ENCODE data around the gene FAM107B. TPM values are rescaled to one million over a fixed set of nuclear protein-coding genes. Genes with fewer than 3 reads are reported as not detected.

FAM107B gene
- total RNA-seq, 1 experiment from 2014 or later, result 18.2 TPM

DNA sequence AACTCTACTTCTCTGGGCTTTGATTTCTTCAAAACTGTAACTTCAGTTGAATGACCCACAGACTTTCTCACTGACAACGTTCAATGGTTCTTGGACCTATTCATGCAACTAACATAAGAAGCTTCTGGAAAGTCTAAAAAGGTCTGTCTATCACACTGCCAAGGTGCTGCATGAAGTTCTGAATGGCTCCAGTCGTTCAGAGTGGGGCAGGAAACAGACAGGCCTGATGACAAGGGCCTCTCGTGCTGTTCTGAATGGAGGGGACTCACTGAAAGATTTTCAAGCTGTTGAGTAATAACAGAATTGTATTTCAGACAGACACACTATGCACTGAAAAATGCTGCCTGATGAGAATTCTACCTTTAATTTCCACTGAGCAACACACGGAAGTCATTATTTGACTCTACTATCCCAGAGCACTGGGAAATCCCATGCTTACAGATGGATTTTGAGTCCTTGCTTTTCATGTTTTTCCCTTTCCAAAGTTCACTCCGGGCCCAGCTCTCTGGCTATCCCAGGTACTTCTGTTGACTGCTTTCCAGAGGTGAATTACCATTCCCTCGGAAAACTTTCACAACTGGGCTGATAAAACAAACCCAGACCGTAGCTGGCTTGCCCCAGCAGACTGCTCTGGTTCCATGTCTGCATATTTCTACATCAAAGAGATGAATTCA, 239.1 kb downstream of the FAM107B start:
- DNase-seq (ENCODE audit: low spot score), result no peak

- no peak for DNase-seq (ENCODE audit: low spot score)
Observed at GRCh38 chr10:14534152-14534551, 240.5 kb downstream of the FAM107B start.

GRCh38 chr10:14533295-14533694, 241.4 kb downstream of the FAM107B start:
- DNase-seq (ENCODE audit: low spot score), result no peak

DNA sequence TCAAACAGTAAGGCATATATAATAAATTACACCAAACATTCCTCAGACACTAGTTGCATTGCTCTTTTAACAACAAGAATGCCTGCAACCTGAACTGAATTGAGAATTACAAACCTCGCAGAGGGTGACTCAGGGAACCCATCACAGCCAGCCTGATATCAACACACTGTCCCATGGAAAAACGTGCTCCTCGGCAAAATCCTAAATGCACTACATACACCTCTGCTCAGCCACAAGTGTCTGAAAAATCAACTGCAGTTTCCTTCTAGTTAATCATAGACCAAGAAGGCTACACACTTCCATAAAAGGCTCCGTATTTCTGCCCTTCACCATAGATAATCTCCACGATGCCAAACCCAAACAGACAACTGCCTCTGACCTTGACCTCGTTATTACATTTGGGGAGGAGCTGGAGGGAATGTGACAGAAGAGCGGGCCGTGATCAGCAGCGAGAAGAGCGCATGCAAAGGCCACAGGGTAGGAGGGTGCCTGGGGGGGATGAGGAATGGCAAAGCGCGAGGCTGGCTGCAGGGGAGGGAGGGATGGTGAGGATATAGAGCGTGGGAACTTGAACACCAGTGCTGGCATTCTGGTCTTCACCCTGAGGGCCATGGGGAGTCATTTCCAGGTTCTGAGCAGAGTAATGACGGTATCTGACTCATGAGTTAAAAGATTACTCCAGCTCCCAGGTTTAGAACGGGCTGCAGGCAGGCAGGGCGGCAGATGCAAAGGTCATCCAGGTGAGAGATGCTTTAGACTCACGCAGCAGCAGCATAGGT, 242.0 kb downstream of the FAM107B start:
- DNase-seq (ENCODE audit: low spot score), result no peak

DNA sequence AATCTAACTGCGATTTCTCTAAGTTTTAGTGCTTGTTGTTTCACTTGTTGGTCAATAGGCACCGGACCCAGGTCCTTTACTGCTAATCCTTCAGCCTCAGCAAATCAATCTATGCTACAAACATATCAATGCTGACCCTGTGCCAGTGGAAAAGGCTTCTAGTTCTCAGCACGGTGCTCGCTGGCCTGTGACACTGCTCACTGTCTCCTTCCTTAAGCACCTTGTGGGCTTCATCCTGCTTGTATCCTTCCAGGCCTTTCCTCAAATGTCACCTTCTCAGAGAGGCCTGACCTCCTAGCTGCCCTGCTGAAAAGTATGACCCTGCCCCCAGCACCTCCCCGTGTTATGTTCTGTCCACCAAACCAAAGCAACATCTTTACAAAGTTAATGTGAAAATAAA, 242.7 kb downstream of the FAM107B start:
- DNase-seq (ENCODE audit: low spot score), result no peak

DNA sequence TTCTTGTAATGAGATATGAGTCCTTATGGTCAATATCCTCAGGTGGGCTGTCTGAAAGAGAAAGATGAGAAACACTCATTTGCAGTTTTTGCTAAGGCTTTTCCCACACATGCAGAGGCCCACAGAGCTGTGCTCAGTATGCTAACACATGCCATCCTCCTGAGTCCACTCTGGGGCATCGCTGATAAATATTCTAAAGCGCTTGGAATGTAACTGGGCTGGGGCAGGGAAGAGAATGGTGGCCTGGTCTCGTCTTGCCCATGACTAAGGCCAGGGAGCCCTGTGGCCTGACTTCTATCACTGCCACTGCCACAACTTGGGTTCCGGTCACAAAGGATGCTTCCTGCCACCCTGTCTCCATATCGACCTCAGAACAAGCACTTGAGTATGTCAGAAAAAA, 244.2 kb downstream of the FAM107B start:
- no peak for DNase-seq (ENCODE audit: low spot score)

- DNase-seq (ENCODE audit: low spot score), result no peak
Observed at GRCh38 chr10:14529351-14529750, 245.3 kb downstream of the FAM107B start.

DNA sequence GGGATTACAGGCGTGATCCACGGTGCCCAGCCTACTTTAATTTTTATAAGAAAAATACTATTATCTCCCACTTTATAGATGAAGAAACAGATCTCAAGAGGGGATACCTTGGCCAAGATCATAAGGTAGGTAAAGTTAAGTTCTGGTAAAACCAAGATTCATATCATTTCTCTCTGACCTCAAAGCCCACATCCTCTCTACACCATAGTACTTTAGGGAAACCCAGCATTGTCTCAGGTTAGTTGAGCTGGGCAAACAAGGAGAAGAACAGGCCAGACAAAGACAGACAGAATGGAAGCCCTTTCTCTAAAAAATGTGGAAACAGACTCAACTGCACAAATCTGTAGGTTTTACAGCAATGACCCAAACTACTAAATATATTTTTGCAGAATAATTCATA, 246.2 kb downstream of the FAM107B start:
- no peak for DNase-seq (ENCODE audit: low spot score)

DNA sequence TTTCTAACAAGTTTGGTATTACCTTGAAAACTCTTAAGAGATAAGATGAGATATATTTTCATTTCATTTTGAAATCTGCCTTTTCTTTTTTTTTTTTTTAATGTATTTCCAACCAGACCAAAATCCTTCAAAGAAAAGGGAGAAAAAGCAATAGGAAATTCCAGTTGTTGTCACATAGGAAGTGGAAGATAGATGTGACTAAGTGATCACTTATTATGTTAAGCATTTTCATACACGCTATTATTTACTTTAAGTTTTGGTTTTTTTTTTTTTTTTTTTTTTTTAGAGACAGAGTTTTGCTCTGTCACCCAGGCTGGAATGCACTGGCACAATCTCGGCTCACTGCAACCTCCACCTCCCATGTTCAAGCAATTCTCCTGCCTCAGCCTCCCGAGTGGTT, 246.8 kb downstream of the FAM107B start:
- no peak for DNase-seq (ENCODE audit: low spot score)

GRCh38 chr10:14527134-14527844, 247.4 kb downstream of the FAM107B start:
- no peak for DNase-seq (ENCODE audit: low spot score)

GRCh38 chr10:14526326-14526725, 248.4 kb downstream of the FAM107B start:
- DNase-seq (ENCODE audit: low spot score), result no peak

DNA sequence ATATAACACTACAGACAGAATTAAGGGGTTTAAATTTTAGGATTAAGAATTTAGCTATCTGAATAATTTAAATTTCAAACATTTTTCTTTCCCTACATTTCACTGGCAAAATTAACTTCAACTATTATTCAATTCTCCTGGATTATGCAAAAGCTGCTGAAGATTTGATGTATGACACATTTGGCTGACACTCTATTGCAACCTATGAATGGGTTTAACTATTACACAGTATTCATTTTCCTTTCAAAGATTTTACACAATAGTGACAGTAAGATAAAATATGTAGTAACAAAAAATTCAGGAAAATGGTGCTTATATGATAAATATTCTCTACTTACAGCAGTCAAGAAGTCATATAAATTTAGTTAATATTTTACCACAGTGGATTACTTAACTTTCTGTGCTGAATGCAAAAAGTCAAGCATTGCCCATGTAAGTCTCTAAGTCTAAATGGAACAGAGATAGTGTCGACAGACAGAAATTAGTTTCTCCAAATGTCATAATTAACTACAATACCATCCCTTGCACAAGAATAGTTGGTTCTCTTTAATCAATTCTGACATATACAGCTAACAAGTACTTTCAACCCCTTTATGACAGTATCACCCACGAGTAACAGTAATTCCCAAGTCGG, 249.9 kb downstream of the FAM107B start:
- DNase-seq (ENCODE audit: low spot score), result no peak

GRCh38 chr10:14523286-14523685, 251.4 kb downstream of the FAM107B start:
- DNase-seq (ENCODE audit: low spot score), result no peak

- no peak for DNase-seq (ENCODE audit: low spot score)
Observed at GRCh38 chr10:14519785-14520184, 254.9 kb downstream of the FAM107B start.

DNA sequence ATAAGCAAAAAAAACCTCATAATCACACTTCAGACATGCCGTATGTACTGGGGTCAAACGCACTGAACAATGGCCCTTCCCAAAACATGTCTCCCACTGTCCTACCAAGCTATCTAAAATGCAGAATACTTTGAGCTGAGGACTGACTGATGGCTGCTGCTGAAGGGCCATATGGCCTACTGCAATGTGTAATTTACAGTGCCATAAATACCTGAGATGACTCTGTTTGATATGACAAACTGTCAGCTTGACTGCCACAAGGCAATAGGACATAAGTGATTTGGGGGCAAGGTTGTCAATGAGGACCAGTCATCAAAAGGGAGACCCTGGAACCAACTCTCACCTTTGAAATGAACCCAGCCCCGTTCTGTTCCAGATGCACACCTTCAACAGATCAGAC, 256.5 kb downstream of the FAM107B start:
- no peak for DNase-seq (ENCODE audit: low spot score)

DNA sequence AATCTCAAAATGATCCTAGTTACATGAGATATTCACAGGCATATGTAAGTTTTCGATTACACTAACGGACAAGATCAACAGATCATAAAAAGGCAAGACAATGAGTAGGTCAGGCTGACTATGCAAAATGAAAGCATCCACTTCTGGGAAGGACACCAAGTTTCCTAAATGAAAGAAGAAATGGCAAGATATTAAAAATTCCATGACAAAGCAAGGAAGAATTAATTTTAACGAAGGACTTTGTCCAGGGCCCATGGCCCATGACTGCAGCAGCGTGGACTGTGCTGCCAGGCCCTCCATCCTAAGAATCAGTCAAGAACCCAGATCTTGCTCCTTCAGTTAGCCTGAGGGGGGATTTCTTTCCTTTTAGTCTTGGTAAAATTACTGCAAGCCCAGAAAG, 261.6 kb downstream of the FAM107B start:
- DNase-seq (ENCODE audit: low spot score), result no peak

DNA sequence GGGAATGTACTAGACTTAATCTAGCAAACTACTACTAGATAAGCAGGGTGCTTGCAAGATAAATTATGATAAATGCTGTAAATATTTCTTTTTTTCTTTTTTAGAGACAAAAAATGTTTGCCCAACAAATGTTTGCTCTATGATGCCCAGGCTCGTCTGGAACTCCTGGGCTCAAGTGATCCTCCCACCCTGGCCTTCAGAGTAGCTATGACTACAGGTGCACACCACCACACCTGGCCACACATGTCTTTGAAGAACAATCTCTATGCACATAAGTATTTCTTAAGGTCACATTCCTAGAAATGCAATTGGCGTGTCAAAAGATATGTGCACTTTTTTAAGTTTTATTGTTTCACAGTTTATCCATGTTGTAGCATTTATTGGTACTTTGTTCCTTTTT, 264.4 kb downstream of the FAM107B start:
- DNase-seq (ENCODE audit: low spot score), result no peak

DNA sequence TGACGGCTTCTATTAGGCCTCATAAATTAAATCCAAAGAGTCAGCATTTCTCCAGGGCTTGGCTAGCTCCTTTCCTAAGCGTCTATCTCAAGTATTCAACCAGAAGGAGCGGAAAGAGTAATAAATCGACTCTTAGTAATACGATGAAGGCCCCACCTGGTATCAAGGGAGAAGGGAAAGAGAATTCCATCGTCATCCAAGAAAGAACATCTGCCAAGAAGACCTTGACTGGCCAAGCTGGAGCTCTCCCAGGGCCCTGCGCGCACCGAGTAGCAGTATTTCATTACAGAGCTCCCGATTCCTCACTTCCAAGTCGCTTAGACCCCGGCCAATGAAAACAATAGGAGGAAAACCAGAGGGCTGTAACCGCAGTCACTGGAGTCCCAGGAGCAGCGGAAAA, 266.0 kb downstream of the FAM107B start:
- DNase-seq (ENCODE audit: low spot score), result no peak

DNA sequence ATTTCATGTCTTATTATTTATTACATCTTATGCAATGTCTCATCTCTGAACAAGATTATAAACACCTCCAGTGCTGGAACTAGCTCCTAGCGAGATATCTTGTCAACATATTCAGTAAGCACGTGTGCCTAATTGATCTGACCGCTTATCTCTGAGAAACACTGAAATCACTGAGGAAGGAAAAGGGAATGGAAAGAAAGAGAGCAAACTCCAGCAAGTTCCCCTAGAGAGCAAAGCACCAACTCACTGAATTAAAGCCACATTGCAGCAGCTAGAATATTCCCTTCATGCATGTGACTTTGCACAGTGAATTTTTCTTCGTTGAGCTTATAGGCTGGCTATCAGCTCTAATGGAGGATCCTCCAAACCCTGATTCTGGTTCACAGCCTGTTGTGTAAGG, 266.9 kb downstream of the FAM107B start:
- DNase-seq (ENCODE audit: low spot score), result no peak

DNA sequence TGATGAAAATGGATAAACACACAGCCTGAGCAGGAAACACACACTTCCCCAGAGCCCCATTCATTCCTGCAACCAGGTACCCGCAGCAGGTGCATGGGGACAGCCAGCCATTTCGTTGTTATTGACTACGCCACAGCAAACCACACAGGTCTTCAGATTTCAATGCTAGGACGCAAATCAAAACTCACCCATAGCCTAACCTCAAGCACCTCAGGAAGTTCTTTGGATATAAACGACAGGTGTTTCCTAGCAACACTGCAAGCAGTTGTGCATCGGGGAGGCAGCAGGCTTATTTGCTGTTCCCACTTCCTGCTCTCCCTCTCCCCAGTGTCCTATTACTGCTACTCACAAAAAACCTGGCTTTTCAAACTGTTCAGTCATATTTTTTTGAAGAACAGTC, 267.5 kb downstream of the FAM107B start:
- no peak for DNase-seq (ENCODE audit: low spot score)

GRCh38 chr10:14502431-14502830, 272.3 kb downstream of the FAM107B start:
- DNase-seq (ENCODE audit: low spot score), result no peak

GRCh38 chr10:14500172-14500765, 274.4 kb downstream of the FAM107B start:
- no peak for DNase-seq (ENCODE audit: low spot score)

All from A172 (cell line).